HepG2 (cell line): ENCODE measurements around the gene B3GNT5. TPM values are rescaled to one million over a fixed set of nuclear protein-coding genes. Genes with fewer than 3 reads are reported as not detected.
A peak's percentile ranks its signal among the peaks of the same experiment; 100 is the strongest.

Experiments
- ATAC-seq: fragments of 200-7000 bp; cut with Tn5 transposase; 3 replicates; pipeline ENCODE4 v1.9.1; 2020; ENCODE audit warnings: mild to moderate bottlenecking, moderate library complexity
- BruUV-seq: library from RNA; stranded (reverse); fragments of 400-500 nt; replicated peaks from 2 replicates; lab custom pipeline; 2021; lab: Mats Ljungman, UMichigan
- CTCF ChIA-PET: fragments of 300-600 bp; formaldehyde crosslinking; extraction: SDS; loops from one replicate; lab custom pipeline; 2021; ENCODE audit warnings: low total read pairs, inconsistent platforms, low intra/inter-chr PET ratio; lab: Yijun Ruan, JAX
- POLR2A ChIA-PET: fragments of 350-600 bp; sonication (Branson Sonifier 250); formaldehyde crosslinking; loops from one replicate; lab custom pipeline; 2020; ENCODE audit warnings: antibody characterized with exemption, inconsistent platforms; lab: Yijun Ruan, JAX
- DNase-seq: peaks from one replicate; pipeline ENCODE4 v3.0.0-alpha.2; 2015; ENCODE audit warnings: low spot score
- FAIRE-seq: peaks from 3 replicates; lab custom pipeline; 2011; peaks lifted over from hg19 to GRCh38; lab: Jason Lieb, UNC
- H2AFZ ChIP-seq: one replicate; pipeline ENCODE4 v1.6.1; 2011; ENCODE audit warnings: low read length, inconsistent platforms
- H3K27ac ChIP-seq: fragments of 300-600 bp; 3 replicates; pipeline ENCODE4 v1.8.0; 2011; ENCODE audit warnings: mixed run types, mild to moderate bottlenecking, mixed read lengths, low read length, inconsistent platforms; ENCODE audit not compliant: insufficient read depth; ENCODE audit errors: extremely low read length
- H3K27me3 ChIP-seq, 2 experiments: fragments of 200-600 bp in 1 of 2; 2 replicates in 1 of 2; 3 replicates in 1 of 2; pipeline versions ENCODE4 v1.6.0 to v1.8.0; 2011; ENCODE audit warnings: low read length in 2 of 2, mild to moderate bottlenecking in 2 of 2, moderate library complexity in 2 of 2, inconsistent platforms in 1 of 2; ENCODE audit not compliant: insufficient read depth in 2 of 2, control insufficient read depth in 1 of 2
- H3K36me3 ChIP-seq, 2 experiments: fragments of 200-600 bp in 1 of 2; replicated peaks in 1 of 2; 2 replicates in 1 of 2; 3 replicates in 1 of 2; pipeline versions ENCODE4 v1.5.1 to v1.8.0; 2011; ENCODE audit warnings: low read length in 2 of 2, inconsistent platforms in 1 of 2; ENCODE audit not compliant: insufficient read depth in 2 of 2, control insufficient read depth in 1 of 2
- H3K4me1 ChIP-seq: 2 replicates; pipeline ENCODE4 v1.5.1; 2012; ENCODE audit warnings: low read length, inconsistent platforms; ENCODE audit not compliant: insufficient read depth
- H3K4me2 ChIP-seq: 2 replicates; pipeline ENCODE4 v1.6.0; 2011; ENCODE audit warnings: low read depth, low read length, inconsistent platforms
- H3K4me3 ChIP-seq, 3 experiments: fragments of 200-600 bp in 1 of 3; sonication (generic), shearing (Covaris generic) in 1 of 3; replicated peaks in 1 of 3; 2 replicates each; pipeline ENCODE4 v1.5.1; 2011 to 2016; ENCODE audit warnings: low read length in 3 of 3, inconsistent platforms in 2 of 3, low read depth in 2 of 3, mild to moderate bottlenecking in 2 of 3, control low read depth in 1 of 3, mixed read lengths in 1 of 3; ENCODE audit not compliant: insufficient read depth in 1 of 3
- H3K79me2 ChIP-seq: one replicate; pipeline ENCODE4 v1.6.1; 2011; ENCODE audit warnings: low read length, inconsistent platforms; ENCODE audit not compliant: insufficient read depth
- H3K9ac ChIP-seq: 2 replicates; pipeline ENCODE4 v1.6.0; 2011; ENCODE audit warnings: mild to moderate bottlenecking, low read depth, low read length, inconsistent platforms; ENCODE audit not compliant: insufficient read depth
- H3K9me3 ChIP-seq: 2 replicates; pipeline ENCODE4 v1.5.1; 2012; ENCODE audit warnings: mild to moderate bottlenecking, low read length
- H4K20me1 ChIP-seq: 2 replicates; pipeline ENCODE4 v1.6.0; 2011; ENCODE audit warnings: inconsistent platforms, mild to moderate bottlenecking, low read length, moderate library complexity; ENCODE audit not compliant: insufficient read depth
- ADNP ChIP-seq: sonication (generic); formaldehyde crosslinking; IDR thresholded peaks from 2 replicates; pipeline ENCODE4 v1.4.0; 2020; ENCODE audit warnings: missing genetic modification reagents
- ATF7 ChIP-seq, 2 experiments: fragments of 450-650 bp in 1 of 2; sonication (generic) in 1 of 2; formaldehyde crosslinking in 1 of 2; IDR thresholded peaks; 2 replicates each; pipeline versions ENCODE4 v1.4.0 to v1.6.1; 2016 to 2020; ENCODE audit warnings: antibody characterized with exemption in 1 of 2, mild to moderate bottlenecking in 1 of 2, missing genetic modification reagents in 1 of 2
- ETV5 ChIP-seq: IDR thresholded peaks from 2 replicates; pipeline ENCODE4 v1.6.1; 2018; ENCODE audit warnings: missing biosample characterization, missing genetic modification reagents, inconsistent platforms, borderline replicate concordance
- MAZ ChIP-seq, 2 experiments: sonication (generic) in 1 of 2; formaldehyde crosslinking in 1 of 2; IDR thresholded peaks; 2 replicates each; pipeline versions ENCODE4 v1.5.0 to v1.6.1; 2012 to 2020; ENCODE audit warnings: low read depth in 2 of 2, mild to moderate bottlenecking in 2 of 2, borderline replicate concordance in 1 of 2, improper control_type of control experiment in 1 of 2, low read length in 1 of 2, missing genetic modification reagents in 1 of 2, moderate library complexity in 1 of 2
- WGBS: methylation state at CpG from one replicate; pipeline ENCODE4 v1.1.6; 2017; ENCODE audit warnings: low lambda C conversion rate; 5-methylcytosine and 5-hydroxymethylcytosine counted together
- in situ Hi-C: cut with HindIII; loops from 2 replicates; pipeline ENCODE4 v1.10.0; 2017; ENCODE audit warnings: low pct_unique_long_range_greater_than_20kb; ENCODE audit not compliant: extremely low pct_ligation_motif_present
- intact Hi-C: fragments of 100-400 bp; cut with micrococcal nuclease; formaldehyde crosslinking; loops from one replicate; pipeline ENCODE4 v1.10.0; 2022; ENCODE audit not compliant: unreplicated experiment
- polyA plus RNA-seq, 8 experiments: library from polyadenylated mRNA; depleted of rRNA in 3 of 8; stranded (reverse) in 7 of 8; unstranded in 1 of 8; fragments of >200 nt; fragmentation: Illumina TruSeq in 4 of 8; extraction: Trizol in 4 of 8; gene quantifications; 2 replicates each; pipeline versions ENCODE4 v1.2.1 to v1.2.3, GENCODE V29; 2011 to 2016; ENCODE audit warnings: low read depth in 4 of 8, missing spikeins in 1 of 8, mixed read lengths in 1 of 8; ENCODE audit not compliant: insufficient read depth in 1 of 8
- small RNA-seq, 3 experiments: library from RNA; depleted of rRNA; stranded (forward); fragments of <200 nt; gene quantifications; one replicate each; pipeline ENCODE3, GENCODE V24; 2012; ENCODE audit warnings: low read depth in 2 of 3, low replicate concordance in 1 of 3; ENCODE audit not compliant: insufficient read length in 3 of 3, insufficient read depth in 2 of 3
- total RNA-seq, 5 experiments: library from RNA; depleted of rRNA; stranded (reverse); fragments of >200 nt; fragmentation: Illumina TruSeq; extraction: Trizol; gene quantifications; 2 replicates each; pipeline ENCODE4 v1.2.3, GENCODE V29; 2016; ENCODE audit warnings: low read depth in 1 of 5

B3GNT5 gene
- total and polyA plus RNA-seq, 2 of the 13 experiments (the other 11 are each of a cell fraction or from before 2014, with no cell fraction given): not detected

DNA sequence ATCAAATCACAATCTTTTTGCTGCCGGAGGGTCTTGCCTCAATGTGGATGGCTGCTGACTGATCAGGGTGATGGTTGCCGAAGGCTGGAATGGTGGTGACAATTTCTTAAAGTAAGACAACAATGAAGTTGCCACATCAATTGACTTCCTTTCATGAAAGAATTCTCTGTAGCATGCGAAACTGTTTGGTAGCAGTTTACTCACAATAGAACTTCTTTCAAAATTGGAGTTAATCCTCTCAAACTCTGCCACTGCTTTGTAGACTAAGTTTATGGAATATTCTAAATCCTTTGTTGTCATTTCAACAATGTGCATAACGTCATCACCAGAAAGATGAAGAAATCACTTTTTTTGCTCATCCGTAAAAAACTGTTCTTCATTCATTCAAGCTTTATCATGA, 65.8 kb downstream of the B3GNT5 start:
- no peaks in the 10 kb centered on the region for H3K4me1 ChIP-seq
- POLR2A ChIA-PET: no interaction called here
- no peak overlapping the region for H3K9ac ChIP-seq
- H3K27ac ChIP-seq: no peak overlapping the region
- CTCF ChIA-PET: no interaction called here
- H3K9me3 ChIP-seq: no peaks in the 10 kb centered on the region
- no peak for ATAC-seq
- FAIRE-seq: no peak
- 44% methylated on average over 5 of the region's 5 CpGs for WGBS
- H3K4me3 ChIP-seq: no peak overlapping the region
- no peaks in the 10 kb centered on the region for H3K79me2 ChIP-seq
- TF ChIP-seq ATF7 (IDR thresholded peaks at IDR 0.05) (peak; percentile 26; the same call in 1 of the 2 replicates), ATF7 (CRISPR knock-in tag; IDR thresholded peaks at IDR 0.05) (no peak), ETV5 (CRISPR knock-in tag) (no peak)
- intact Hi-C loops (no loop called here), in situ Hi-C loops (no loop called here)
- H2AFZ ChIP-seq: no peak overlapping the region
- no peak for DNase-seq
- peaks cover 0 to 12% of the 10 kb centered on the region in 2 experiments; a peak in 2 of 5 replicates for H3K27me3 ChIP-seq
- H4K20me1 ChIP-seq: no peaks in the 10 kb centered on the region
- no peak overlapping the region for H3K4me2 ChIP-seq
- H3K36me3 ChIP-seq: no peaks in the 10 kb centered on the region
- no TSS peak for BruUV-seq

DNA sequence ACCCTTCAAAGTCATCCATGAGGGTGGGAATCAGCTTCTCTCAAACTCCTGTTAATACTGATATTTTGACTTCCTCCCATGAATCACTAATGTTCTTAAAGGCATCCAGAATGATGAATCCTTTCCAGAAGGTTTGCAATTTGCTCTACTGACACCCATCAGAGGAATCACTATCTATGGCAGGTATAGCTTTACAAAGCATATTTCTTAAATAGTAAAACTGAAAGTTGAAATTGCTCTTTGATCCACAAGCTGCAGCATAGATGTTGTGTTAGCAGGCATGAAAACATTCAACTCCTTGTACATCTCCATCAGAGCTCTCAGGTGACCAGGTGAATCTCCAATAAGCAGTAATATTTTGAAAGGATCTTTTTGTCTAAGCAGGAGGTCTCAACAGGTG, 66.3 kb downstream of the B3GNT5 start:
- Histone ChIP-seq H4K20me1 (no peaks in the 10 kb centered on the region), H2AFZ (no peak overlapping the region), H3K9ac (no peak overlapping the region), H3K27ac (no peak overlapping the region)
- POLR2A ChIA-PET: no interaction called here
- in situ Hi-C loops: no loop called here
- intact Hi-C loops: no loop called here
- BruUV-seq: no TSS peak
- ATAC-seq: no peak
- TF ChIP-seq MAZ (IDR thresholded peaks at IDR 0.05; ENCODE audit: borderline replicate concordance, low read depth, low read length): no peak
- TF ChIP-seq MAZ (CRISPR knock-in tag; IDR thresholded peaks at IDR 0.05; ENCODE audit: low read depth): no peak
- no peak for TF ChIP-seq ADNP
- TF ChIP-seq, all 625 proteins: peak for 0
- FAIRE-seq: no peak
- no peaks in the 10 kb centered on the region for H3K9me3 ChIP-seq
- no peak for DNase-seq
- CTCF ChIA-PET: no interaction called here
- H3K4me3 ChIP-seq: no peak overlapping the region
- 0 out of 5 replicates have a peak, but pooled peaks cover 0 to 11% of the 10 kb centered on the region in 2 experiments for H3K27me3 ChIP-seq
- H3K4me2 ChIP-seq: no peak overlapping the region
- H3K36me3 ChIP-seq: no peaks in the 10 kb centered on the region
- no peaks in the 10 kb centered on the region for H3K79me2 ChIP-seq
- no peaks in the 10 kb centered on the region for H3K4me1 ChIP-seq

Small RNAs within 50 kb of the gene (small RNA-seq; reads per million reads assigned to genes)
- 0 reads per million in 3 experiments for gene RNA5SP151

Other genes starting within 250 kb of the B3GNT5 start
- 30.1 and 34.7 TPM in 2 replicates for gene MCCC1, start 153.8 kb upstream of the B3GNT5 start, total RNA-seq (2016; rRNA removed; fragmentation: Illumina TruSeq; extraction: Trizol)
- gene MCCC1, start 153.8 kb upstream of the B3GNT5 start, polyA plus RNA-seq (2011; rRNA removed): 9.8 and 11.7 TPM in 2 replicates
- gene LAMP3, start 90.5 kb upstream of the B3GNT5 start, total RNA-seq (2016; rRNA removed; fragmentation: Illumina TruSeq; extraction: Trizol): 0.07 TPM in 1 of 2 replicates, not detected in the other
- 0.04 TPM in 2 replicates for gene LAMP3, start 90.5 kb upstream of the B3GNT5 start, polyA plus RNA-seq (2011; rRNA removed)
- gene MCF2L2, start 175.4 kb downstream of the B3GNT5 start, total RNA-seq (2016; rRNA removed; fragmentation: Illumina TruSeq; extraction: Trizol): not detected in 2 replicates
- not detected in 2 replicates for gene MCF2L2, start 175.4 kb downstream of the B3GNT5 start, polyA plus RNA-seq (2011; rRNA removed)